ENCODE results near the gene NCOA4. TPM values are rescaled to one million over a fixed set of nuclear protein-coding genes. Genes with fewer than 3 reads are reported as not detected.

Gene NCOA4
- total RNA-seq, 1 experiment from 2014 or later: 61.7 TPM

GRCh38 chr10:46026106-46026505, 4.3 kb downstream of the NCOA4 start:
- Histone ChIP-seq H3K27me3 (ENCODE audit: low read length) (no peaks in the 10 kb centered on the region), H3K4me3 (ENCODE audit: low read length) (no peak overlapping the region), H3K9me3 (ENCODE audit: low read length) (no peaks in the 10 kb centered on the region), H3K27ac (ENCODE audit: low read length) (no peak overlapping the region), H4K20me1 (ENCODE audit: low read length) (peaks cover 52% of the 10 kb centered on the region), H3K4me2 (ENCODE audit: low read length) (no peak overlapping the region), H3K9ac (ENCODE audit: low read length) (no peak overlapping the region), H3K36me3 (ENCODE audit: low read depth, low read length) (no peaks in the 10 kb centered on the region), H3F3A (ENCODE audit: low read length, unreplicated experiment) (no peaks in the 10 kb centered on the region), H3K79me2 (ENCODE audit: low read length) (peaks cover 91% of the 10 kb centered on the region), H3K9me2 (replicated peaks; ENCODE audit: low read length) (no peaks in the 10 kb centered on the region), H3K4me1 (ENCODE audit: insufficient read depth, low read length) (peaks cover 16% of the 10 kb centered on the region), H2AFZ (ENCODE audit: low read length) (no peak overlapping the region)
- intact Hi-C loops (cut with micrococcal nuclease): loop anchor here (5.0 kb wide), 1 partner anchor 44 kb away; no protein-coding TSS in a partner anchor
- no peak for ATAC-seq
- no peak for DNase-seq
- CTCF ChIA-PET: no interaction called here
- POLR2A ChIA-PET (ENCODE audit: unreplicated experiment): no interaction called here
- BruUV-seq (replicated peaks): no TSS peak
- TF ChIP-seq EZH2phosphoT487 (IDR thresholded peaks at IDR 0.05; ENCODE audit: borderline replicate concordance, low read length) (no peak), EZH2 (IDR thresholded peaks at IDR 0.05; ENCODE audit: low read length, unreplicated experiment) (no peak)
- TF ChIP-seq, protein P1, sequence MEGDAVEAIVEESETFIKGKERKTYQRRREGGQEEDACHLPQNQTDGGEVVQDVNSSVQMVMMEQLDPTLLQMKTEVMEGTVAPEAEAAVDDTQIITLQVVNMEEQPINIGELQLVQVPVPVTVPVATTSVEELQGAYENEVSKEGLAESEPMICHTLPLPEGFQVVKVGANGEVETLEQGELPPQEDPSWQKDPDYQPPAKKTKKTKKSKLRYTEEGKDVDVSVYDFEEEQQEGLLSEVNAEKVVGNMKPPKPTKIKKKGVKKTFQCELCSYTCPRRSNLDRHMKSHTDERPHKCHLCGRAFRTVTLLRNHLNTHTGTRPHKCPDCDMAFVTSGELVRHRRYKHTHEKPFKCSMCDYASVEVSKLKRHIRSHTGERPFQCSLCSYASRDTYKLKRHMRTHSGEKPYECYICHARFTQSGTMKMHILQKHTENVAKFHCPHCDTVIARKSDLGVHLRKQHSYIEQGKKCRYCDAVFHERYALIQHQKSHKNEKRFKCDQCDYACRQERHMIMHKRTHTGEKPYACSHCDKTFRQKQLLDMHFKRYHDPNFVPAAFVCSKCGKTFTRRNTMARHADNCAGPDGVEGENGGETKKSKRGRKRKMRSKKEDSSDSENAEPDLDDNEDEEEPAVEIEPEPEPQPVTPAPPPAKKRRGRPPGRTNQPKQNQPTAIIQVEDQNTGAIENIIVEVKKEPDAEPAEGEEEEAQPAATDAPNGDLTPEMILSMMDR (conservative IDR thresholded peaks at IDR 0.05; ENCODE audit: low read depth, low read length): no peak

GRCh38 chr10:46025406-46025805, 5.0 kb downstream of the NCOA4 start:
- no peak overlapping the region for H3K4me2 ChIP-seq (ENCODE audit: low read length)
- H3K9ac ChIP-seq (ENCODE audit: low read length): no peak overlapping the region
- no TSS peak for BruUV-seq (replicated peaks)
- no peaks in the 10 kb centered on the region for H3K27me3 ChIP-seq (ENCODE audit: low read length)
- H2AFZ ChIP-seq (ENCODE audit: low read length): no peak overlapping the region
- DNase-seq (no peak), ATAC-seq (no peak)
- no peaks in the 10 kb centered on the region for H3K9me2 ChIP-seq (replicated peaks; ENCODE audit: low read length)
- POLR2A ChIA-PET (ENCODE audit: unreplicated experiment): no interaction called here
- peaks cover 16% of the 10 kb centered on the region for H3K4me1 ChIP-seq (ENCODE audit: insufficient read depth, low read length)
- no peaks in the 10 kb centered on the region for H3K9me3 ChIP-seq (ENCODE audit: low read length)
- TF ChIP-seq EZH2 (IDR thresholded peaks at IDR 0.05; ENCODE audit: low read length, unreplicated experiment) (no peak), EZH2phosphoT487 (IDR thresholded peaks at IDR 0.05; ENCODE audit: borderline replicate concordance, low read length) (no peak)
- TF ChIP-seq, protein P1 (conservative IDR thresholded peaks at IDR 0.05; ENCODE audit: low read depth, low read length): no peak
- H3K27ac ChIP-seq (ENCODE audit: low read length): no peak overlapping the region
- H3K36me3 ChIP-seq (ENCODE audit: low read depth, low read length): no peaks in the 10 kb centered on the region
- peaks cover 57% of the 10 kb centered on the region for H4K20me1 ChIP-seq (ENCODE audit: low read length)
- H3K79me2 ChIP-seq (ENCODE audit: low read length): peaks cover 98% of the 10 kb centered on the region
- intact Hi-C loops (cut with micrococcal nuclease): loop anchor here (5.0 kb wide), 1 partner anchor 43 kb away; no protein-coding TSS in a partner anchor
- H3F3A ChIP-seq (ENCODE audit: low read length, unreplicated experiment): no peaks in the 10 kb centered on the region
- no peak overlapping the region for H3K4me3 ChIP-seq (ENCODE audit: low read length)
- CTCF ChIA-PET: no interaction called here

GRCh38 chr10:46024948-46025347, 5.5 kb downstream of the NCOA4 start:
- intact Hi-C loops (cut with micrococcal nuclease): loop anchor here (5.0 kb wide), 1 partner anchor 43 kb away; no protein-coding TSS in a partner anchor
- DNase-seq (no peak), ATAC-seq (no peak)
- H3K4me3 ChIP-seq (ENCODE audit: low read length): no peak overlapping the region
- no peaks in the 10 kb centered on the region for H3K27me3 ChIP-seq (ENCODE audit: low read length)
- no TSS peak for BruUV-seq (replicated peaks)
- H2AFZ ChIP-seq (ENCODE audit: low read length): no peak overlapping the region
- H3K27ac ChIP-seq (ENCODE audit: low read length): no peak overlapping the region
- H3K79me2 ChIP-seq (ENCODE audit: low read length): peaks cover 98% of the 10 kb centered on the region
- peaks cover 60% of the 10 kb centered on the region for H4K20me1 ChIP-seq (ENCODE audit: low read length)
- H3K9ac ChIP-seq (ENCODE audit: low read length): no peak overlapping the region
- peaks cover 16% of the 10 kb centered on the region for H3K4me1 ChIP-seq (ENCODE audit: insufficient read depth, low read length)
- no peaks in the 10 kb centered on the region for H3K36me3 ChIP-seq (ENCODE audit: low read depth, low read length)
- TF ChIP-seq, protein P1 (conservative IDR thresholded peaks at IDR 0.05; ENCODE audit: low read depth, low read length): no peak
- TF ChIP-seq EZH2phosphoT487 (IDR thresholded peaks at IDR 0.05; ENCODE audit: borderline replicate concordance, low read length): no peak
- TF ChIP-seq EZH2 (IDR thresholded peaks at IDR 0.05; ENCODE audit: low read length, unreplicated experiment): no peak
- ChIA-PET CTCF (no interaction called here), POLR2A (ENCODE audit: unreplicated experiment) (no interaction called here)
- H3K9me2 ChIP-seq (replicated peaks; ENCODE audit: low read length): no peaks in the 10 kb centered on the region
- H3K9me3 ChIP-seq (ENCODE audit: low read length): no peaks in the 10 kb centered on the region
- H3F3A ChIP-seq (ENCODE audit: low read length, unreplicated experiment): no peaks in the 10 kb centered on the region
- no peak overlapping the region for H3K4me2 ChIP-seq (ENCODE audit: low read length)
